HG03159 (cell line): ENCODE measurements around the gene PTGDS.

Source experiments
- ATAC-seq: cut with Tn5 transposase; IDR thresholded peaks from one replicate; pipeline ENCODE4 v1.9.1; 2021; ENCODE audit warnings: mild to moderate bottlenecking, moderate library complexity; ENCODE audit not compliant: unreplicated experiment

The PTGDS gene

DNA sequence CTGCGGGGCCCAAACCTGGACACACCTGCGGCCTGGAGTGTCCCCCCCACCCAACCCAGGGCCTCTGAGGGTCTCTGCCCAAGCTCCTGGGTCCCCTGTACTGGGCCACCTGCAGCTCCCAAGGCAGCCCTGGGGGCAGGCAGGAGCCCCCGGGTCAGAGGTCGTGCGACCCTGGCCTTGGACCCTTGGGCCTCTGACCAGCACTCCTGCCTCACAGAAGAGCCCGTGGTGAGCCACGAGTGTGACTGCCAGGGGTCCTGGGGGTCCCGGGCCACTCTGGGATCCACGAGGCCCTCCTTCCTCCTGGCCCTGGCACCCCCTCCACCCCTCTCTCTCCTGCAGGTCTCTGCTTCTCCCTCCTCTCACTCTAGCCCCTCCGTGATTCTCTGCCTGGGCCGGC, 5.0 kb upstream of the PTGDS start:
- no peak for ATAC-seq

DNA sequence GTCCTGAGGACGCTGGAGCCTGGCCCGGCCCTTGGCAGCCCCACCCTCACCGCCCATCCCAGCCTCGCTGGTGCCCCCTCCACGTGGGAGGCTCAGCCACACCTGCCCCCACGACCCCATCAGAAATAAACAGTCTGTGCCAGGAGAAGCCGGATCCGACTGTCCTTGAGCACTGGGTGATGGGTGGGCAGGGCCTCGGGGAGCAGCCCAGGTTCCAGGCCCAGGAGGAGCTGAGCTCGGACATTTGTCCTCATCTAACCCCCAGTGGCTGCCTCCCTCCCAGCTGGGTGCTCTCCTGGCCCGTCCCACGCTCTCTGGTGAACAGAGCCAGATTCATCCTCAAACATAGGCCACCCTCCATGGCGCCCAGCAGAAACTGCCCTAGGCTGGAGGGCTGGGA, 4.6 kb upstream of the PTGDS start:
- no peak for ATAC-seq

DNA sequence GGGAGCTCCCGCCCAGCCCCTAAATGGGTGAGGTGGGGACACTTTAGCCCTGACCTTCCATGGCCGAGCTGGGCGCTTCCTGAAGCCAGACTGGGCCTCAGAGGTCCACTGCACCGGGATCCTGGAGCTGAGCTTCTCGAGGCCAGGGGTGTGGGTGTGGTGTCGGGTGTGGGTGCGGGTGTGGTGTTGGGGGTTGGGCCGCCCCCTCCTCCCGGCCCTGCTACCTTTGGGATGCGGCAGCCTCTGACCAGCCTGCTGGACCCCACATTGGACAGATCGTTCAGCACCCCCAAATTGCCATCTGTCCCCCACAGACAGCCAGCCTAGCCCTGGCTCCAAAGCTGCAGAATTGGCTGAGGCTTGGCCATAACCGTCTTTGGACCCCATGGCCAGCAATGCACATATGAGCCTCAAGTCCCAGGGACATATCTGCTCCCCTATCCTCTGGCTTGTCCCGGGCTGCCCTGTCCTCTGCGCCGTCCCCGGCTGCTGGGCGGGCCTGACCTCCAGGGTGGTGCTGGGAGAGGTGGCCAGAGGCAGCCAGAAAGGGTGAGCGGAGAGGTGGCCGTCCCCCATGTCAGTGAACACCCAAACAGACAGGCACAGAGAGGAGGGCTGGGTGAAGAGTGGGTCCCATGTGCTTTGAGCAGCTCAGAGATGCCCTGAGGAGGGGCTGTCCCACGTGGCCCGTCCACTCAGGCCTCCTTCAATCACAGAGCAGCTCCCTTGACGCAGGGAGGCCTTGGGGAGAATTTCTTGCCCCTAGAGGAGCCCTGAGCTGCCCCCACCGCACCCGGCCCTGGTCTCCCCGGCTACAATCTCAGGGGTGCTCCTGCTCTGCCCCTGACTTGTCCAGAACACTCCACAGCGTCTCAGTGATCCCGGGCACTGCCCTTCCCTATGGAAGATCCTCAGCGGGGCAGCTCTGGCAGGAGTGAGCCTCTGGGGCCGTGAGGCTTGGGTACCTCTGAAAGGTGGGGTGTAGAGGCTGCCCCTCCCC, 3.4 kb upstream of the PTGDS start:
- no peak for ATAC-seq

DNA sequence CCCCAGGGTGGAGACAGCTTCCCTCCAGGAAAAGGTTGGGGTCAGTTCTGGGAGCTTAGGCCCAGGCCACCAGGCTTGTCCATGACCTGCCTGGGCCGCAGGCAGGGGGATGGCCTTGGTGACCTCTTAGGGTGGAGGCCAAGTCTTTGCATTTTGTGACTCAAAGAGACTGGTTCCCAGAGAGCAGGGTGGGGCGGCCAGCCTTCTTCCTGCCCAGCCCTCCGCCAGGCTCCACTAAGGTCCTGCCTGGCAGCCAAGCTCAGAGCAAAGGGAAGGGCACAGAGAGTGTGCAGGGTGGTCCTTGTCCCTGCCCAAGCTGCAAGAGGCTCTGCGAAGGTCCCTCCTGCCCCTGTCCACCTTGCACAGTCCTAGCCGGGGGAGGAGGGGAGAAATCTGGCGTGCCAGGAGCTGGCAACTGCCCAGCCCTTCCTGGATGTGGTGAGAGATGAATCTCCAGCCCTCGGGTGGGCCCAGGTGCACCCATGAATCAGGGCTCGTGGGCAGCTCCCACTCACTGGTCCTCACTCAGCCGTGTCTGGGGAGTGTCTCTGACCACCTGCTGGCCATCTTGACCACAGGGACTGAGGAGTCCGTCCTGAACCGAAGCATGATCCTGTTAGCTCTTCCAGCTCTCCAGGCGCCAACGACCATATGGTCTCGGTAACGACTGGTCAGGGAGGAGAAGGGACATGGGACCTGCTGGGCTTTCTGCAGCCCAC, 2.3 kb upstream of the PTGDS start:
- no peak for ATAC-seq

DNA sequence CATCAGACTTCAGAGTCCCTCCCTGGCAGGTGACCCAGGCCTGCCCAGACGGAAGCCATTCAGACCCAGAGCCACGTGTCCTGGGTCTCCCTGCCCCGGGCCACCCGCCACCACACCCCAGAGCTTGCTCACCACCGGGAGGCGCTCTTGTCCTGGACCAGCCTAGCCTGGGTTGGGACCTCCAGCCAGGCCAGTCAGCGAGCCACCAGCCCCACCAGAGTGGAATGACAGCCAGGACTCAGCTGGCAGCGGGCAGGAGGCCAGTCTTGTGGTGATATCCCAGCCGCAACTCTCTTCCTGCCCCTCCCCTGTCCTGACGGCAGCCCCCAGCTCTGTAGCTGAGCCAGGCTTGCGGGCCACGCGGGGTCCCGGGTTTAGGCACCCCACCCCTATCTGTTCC, 1.7 kb upstream of the PTGDS start:
- no peak for ATAC-seq

GRCh38 chr9:136977649-136978072, 357 bp downstream of the PTGDS start:
- no peak for ATAC-seq

GRCh38 chr9:136978073-136978864, 965 bp downstream of the PTGDS start:
- no peak for ATAC-seq

DNA sequence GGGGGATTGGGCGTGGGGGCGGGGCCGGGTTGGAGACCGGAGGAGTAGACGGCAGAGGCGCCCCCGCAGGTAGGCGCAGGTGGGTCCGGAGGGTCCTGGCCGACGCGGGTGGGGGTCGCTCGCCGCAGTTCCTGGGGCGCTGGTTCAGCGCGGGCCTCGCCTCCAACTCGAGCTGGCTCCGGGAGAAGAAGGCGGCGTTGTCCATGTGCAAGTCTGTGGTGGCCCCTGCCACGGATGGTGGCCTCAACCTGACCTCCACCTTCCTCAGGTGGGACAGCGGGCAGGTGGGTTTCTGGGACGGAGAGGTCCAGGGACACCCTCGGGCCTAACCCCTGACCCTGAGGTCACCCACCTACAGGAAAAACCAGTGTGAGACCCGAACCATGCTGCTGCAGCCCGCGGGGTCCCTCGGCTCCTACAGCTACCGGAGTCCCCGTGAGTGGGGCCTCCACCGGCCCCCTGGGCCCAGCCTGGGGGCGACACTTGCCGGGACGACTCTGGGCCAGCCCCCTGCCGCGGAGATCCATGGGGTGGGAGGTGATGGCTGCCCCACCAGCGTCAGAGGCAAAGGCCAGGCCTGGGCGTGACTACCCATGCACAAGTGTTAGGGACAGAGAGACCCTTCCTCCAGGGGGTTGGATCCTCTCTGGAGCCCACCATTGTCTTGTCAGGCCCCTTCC, 1.7 kb downstream of the PTGDS start:
- ATAC-seq, result no peak

GRCh38 chr9:136979769-136980587, 2.7 kb downstream of the PTGDS start:
- ATAC-seq, result no peak

- no peak for ATAC-seq
These were observed 3.6 kb downstream of the PTGDS start for GRCh38 chr9:136980669-136981478.

GRCh38 chr9:136981588-136982231, 4.4 kb downstream of the PTGDS start:
- ATAC-seq, result no peak

- no peak for ATAC-seq
These were observed 5.1 kb downstream of the PTGDS start, which contains the start of gene LCNL1 for GRCh38 chr9:136982232-136983051. TSS of gene LCNL1 (plus strand) at chr9:136982993. CDS start at chr9:136983587, 594 bp downstream.

DNA sequence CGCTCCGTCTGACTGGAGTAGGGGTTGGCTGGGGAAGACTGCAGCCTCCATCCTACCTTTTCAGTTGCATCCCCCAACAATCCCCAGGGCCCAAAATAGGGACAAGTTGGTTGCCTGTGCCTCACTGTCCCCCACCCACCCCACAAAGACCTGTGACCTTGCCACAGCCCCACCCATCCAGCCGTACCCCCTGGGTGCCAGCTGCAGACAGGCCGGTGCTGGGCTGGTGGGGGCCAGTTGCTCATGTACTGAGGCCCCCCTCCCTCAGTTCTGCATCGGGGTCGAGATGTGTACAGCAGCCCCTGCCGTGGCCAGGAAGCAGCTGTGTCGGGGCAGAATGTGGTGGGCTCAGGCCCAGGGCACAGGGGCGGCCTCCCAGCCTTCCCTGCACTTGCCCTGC, 5.9 kb downstream of the PTGDS start:
- ATAC-seq, result no peak

DNA sequence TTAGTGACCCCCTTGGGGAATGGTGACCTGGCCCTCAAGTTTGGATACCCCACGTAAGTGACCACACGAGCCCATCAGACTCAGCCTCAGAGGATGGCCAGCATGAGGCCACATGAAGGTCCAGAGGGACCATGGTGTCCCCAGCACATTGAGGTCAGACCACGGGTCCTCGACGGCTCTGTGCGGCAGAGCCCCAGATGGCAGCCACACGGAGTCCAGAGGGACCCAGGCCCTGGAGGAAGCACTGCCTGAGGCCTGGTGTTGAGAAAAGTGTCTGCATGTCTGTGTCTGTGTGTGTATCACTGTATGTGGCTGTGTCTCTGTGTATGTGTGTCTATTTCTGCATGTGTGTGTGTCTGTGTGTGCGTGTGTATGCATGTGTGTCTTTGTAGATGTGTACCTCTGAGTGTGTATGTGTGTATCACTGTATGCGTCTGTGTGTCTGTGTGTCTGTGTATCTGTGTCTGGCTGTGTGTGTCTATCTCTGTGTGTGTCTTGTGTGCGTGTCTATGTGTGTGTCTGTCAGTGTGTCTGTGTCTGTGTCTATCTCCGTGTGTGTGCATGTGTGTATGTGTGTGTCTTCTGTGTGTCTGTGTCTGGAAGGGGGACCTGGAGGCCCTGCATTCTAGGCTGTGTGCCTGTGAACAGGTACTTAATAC, 6.5 kb downstream of the PTGDS start:
- no peak for ATAC-seq

DNA sequence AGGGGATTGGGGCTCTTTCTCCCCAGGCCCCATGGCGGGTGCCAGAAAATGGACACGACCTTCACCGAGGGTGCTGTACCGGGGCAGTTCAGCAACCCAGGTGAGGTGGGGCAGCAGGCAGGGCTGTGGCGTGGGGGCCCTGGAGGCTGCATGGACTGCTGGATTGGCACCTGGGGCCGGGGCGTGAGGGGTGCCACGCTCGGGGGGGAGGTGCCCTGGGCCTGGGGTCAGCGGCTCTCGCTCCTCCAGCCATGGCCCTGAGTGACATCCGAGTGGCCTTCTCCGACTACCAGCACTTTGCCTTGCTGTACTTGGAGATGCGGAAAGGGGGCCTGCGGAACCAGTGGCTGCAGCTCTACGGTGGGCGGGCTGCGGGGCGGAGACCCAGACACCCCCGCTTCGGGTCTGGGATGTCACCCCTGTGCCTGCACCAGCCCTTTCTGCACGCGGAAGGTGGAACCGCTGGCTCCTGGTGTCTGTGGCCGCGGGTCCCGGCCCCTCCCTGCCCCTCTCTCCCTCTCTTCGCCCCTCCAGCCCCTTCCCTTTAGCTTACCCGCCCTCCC, 7.2 kb downstream of the PTGDS start:
- no peak for ATAC-seq

DNA sequence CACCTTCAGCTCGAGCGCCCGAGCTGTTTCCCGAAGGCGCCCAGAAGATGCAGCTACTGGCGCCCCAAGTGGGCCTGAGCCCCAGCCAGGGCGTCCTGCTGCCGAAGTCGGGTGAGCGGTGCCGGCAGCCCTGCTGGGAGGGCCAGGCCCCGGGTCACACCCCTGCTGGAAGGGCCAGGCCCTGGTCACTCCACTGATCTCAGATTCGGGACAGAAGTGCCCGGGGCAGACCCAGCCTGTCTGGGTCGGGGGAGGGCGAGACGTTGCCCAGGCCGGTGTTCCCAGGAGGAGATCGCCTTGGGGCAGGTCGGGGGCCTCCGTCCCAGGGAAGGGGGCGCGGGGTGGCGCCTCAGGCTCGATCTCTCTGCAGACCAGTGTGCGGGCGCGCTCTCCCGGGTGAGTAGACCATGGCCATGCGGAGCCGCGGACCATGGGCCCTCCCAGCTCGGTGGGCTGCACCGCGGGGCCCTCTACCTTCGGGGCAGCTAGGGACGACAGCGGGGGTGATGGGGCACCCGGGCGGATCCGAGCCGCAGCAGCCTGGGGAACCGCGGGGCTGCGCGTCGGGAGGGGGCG, 7.8 kb downstream of the PTGDS start:
- no peak for ATAC-seq
